ENCODE data around the gene OR56B1.

OR56B1 gene

DNA sequence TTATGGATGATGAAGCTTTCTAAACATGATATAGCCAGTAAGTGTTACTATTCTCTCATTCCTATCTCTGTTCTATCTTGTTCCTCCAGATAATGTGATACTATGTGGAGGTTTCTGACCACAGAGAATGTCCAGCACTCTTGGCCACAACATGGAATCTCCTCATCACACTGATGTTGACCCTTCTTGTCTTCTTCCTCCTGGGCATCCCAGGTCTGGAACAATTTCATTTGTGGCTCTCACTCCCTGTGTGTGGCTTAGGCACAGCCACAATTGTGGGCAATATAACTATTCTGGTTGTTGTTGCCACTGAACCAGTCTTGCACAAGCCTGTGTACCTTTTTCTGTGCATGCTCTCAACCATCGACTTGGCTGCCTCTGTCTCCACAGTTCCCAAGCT, 9.9 kb upstream of the OR56B1 start:
- no peak for DNase-seq (ENCODE audit: extremely low read depth, low read depth)
- TF ChIP-seq, protein P1, sequence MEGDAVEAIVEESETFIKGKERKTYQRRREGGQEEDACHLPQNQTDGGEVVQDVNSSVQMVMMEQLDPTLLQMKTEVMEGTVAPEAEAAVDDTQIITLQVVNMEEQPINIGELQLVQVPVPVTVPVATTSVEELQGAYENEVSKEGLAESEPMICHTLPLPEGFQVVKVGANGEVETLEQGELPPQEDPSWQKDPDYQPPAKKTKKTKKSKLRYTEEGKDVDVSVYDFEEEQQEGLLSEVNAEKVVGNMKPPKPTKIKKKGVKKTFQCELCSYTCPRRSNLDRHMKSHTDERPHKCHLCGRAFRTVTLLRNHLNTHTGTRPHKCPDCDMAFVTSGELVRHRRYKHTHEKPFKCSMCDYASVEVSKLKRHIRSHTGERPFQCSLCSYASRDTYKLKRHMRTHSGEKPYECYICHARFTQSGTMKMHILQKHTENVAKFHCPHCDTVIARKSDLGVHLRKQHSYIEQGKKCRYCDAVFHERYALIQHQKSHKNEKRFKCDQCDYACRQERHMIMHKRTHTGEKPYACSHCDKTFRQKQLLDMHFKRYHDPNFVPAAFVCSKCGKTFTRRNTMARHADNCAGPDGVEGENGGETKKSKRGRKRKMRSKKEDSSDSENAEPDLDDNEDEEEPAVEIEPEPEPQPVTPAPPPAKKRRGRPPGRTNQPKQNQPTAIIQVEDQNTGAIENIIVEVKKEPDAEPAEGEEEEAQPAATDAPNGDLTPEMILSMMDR (IDR thresholded peaks at IDR 0.05; ENCODE audit: low read depth, low read length, missing control alignments), result no peak
- no peak overlapping the region for H3K4me3 ChIP-seq (replicated peaks; ENCODE audit: low read depth, low read length)

DNA sequence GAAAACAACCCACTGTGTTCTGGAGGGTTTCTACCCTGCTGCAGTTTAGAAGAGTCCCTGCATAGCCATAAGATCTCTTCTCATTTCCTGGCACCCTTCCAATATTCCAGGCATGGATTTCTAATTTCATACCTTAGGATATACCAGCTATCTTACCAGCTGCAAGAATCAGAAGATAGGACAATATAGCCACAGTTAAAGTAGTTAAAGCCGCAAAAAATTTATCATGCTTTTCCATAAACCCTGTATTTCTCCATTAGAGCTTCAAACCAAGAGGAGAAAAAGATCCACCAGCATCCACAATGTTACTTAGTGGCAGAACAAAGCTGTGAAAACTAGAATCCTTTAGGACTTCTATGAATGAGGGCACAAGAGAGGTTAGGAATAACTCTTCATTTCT, 8.6 kb upstream of the OR56B1 start:
- TF ChIP-seq, protein P1 (IDR thresholded peaks at IDR 0.05; ENCODE audit: low read depth, low read length, missing control alignments), result no peak
- H3K4me3 ChIP-seq (replicated peaks; ENCODE audit: low read depth, low read length), result no peak overlapping the region
- no peak for DNase-seq (ENCODE audit: extremely low read depth, low read depth)

DNA sequence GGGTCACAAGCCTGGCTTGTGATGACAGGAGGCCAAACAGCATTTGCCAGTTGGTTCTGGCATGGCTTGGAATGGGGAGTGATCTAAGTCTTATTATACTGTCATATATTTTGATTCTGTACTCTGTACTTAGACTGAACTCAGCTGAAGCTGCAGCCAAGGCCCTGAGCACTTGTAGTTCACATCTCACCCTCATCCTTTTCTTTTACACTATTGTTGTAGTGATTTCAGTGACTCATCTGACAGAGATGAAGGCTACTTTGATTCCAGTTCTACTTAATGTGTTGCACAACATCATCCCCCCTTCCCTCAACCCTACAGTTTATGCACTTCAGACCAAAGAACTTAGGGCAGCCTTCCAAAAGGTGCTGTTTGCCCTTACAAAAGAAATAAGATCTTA, 843 bp downstream of the OR56B1 start:
- no peak for DNase-seq (ENCODE audit: extremely low read depth, low read depth)
- TF ChIP-seq, protein P1 (IDR thresholded peaks at IDR 0.05; ENCODE audit: low read depth, low read length, missing control alignments), result no peak

DNA sequence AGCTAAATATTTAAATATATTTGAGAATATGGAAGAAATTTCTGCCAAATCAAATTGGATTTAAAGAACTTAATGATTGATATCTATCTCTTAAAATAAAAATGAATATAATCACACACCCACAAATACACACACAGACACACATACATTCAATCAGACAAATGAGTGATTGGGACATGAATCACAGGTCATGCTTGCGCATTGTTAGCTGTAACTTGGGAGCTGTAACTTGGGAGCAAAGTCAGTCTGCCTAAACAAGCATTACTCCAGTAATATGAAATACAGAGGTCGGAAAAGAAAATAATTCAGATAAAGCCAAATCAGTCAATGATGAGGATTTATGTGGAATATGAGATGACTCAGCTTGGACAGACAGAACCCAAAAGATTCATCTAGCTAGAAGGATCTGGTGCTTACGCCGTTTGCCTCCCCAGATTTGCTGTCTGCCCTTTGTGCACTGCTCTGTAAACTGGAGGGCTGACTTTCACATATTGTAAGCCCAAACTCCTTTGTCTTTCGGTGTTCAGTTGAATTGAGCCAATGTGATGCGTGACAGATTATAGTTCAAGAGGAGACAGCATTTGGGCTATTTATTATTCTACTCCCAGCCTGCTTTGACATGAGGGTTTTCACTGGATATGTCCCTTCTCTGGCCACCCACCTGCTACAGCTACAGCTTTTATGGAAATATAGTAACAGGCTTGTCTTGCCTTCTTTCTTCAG, 1.6 kb downstream of the OR56B1 start:
- no peak for DNase-seq (ENCODE audit: extremely low read depth, low read depth)
- TF ChIP-seq, protein P1 (IDR thresholded peaks at IDR 0.05; ENCODE audit: low read depth, low read length, missing control alignments), result no peak
- no peak overlapping the region for H3K4me3 ChIP-seq (replicated peaks; ENCODE audit: low read depth, low read length)

More for the DNA sequence above, 843 bp downstream of the OR56B1 start:
- no peak overlapping the region for H3K4me3 ChIP-seq (replicated peaks; ENCODE audit: low read depth, low read length)

DNA sequence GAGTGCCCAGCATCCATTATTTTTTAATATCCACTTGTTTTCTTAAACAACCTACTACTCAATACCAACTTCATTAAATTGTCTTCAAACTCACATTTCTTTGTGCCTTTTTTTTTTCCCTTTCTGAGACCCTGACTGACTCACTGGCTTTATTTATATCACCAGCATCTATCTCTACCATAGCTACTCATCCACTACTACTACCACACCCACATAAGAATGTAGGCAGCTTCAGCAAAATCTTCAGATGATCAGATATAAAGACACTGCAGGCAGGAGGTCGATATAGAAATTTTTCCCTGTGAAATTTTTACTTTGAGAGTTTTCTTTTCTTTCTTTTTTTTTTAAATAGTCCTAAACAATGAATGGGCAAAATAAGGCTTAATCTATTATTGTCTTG, 2.2 kb downstream of the OR56B1 start:
- TF ChIP-seq, protein P1 (IDR thresholded peaks at IDR 0.05; ENCODE audit: low read depth, low read length, missing control alignments), result no peak

GRCh38 chr11:5746614-5747013, 10.4 kb downstream of the OR56B1 start:
- DNase-seq (ENCODE audit: extremely low read depth, low read depth), result no peak
- TF ChIP-seq, protein P1 (IDR thresholded peaks at IDR 0.05; ENCODE audit: low read depth, low read length, missing control alignments), result no peak
- no peak overlapping the region for H3K4me3 ChIP-seq (replicated peaks; ENCODE audit: low read depth, low read length)

More for the DNA sequence above, 2.2 kb downstream of the OR56B1 start:
- no peak for DNase-seq (ENCODE audit: extremely low read depth, low read depth)
- no peak overlapping the region for H3K4me3 ChIP-seq (replicated peaks; ENCODE audit: low read depth, low read length)

- no peak for DNase-seq (ENCODE audit: extremely low read depth, low read depth)
- TF ChIP-seq, protein P1 (IDR thresholded peaks at IDR 0.05; ENCODE audit: low read depth, low read length, missing control alignments), result no peak
- H3K4me3 ChIP-seq (replicated peaks; ENCODE audit: low read depth, low read length), result no peak overlapping the region
Measured at GRCh38 chr11:5749836-5750235, 13.6 kb downstream of the OR56B1 start.

Measured in HFF-Myc (cell line).